Panc1 (cell line): ENCODE results near the gene SERPINE3.

Experiments
- CTCF ChIP-seq: fragments of 450-650 bp; IDR thresholded peaks from 2 replicates; pipeline ENCODE4 v1.5.1; 2017; ENCODE audit warnings: mild to moderate bottlenecking
- TCF7L2 ChIP-seq: IDR thresholded peaks from 2 replicates; pipeline ENCODE4 v1.6.1; 2011; ENCODE audit warnings: mild to moderate bottlenecking, low read depth, low read length, inconsistent platforms

DNA sequence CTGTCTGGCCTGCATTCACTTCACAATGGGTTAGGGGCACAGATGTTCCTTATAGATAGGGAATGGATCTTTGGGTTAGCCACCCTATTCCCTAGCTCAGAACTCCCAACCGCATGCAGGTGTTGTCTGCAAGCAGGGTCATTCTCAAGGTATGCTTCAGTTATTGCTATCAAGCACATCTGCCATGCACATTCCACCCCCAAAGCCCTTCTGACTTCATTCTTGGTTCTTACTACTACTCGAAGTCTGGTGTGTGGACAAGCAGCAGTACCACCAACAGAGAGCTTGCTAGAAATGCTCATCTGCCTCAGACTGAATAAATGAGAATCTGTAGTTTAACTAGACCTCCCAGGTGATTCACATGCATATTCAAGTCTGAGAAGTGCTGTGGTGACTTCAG is 31.3 kb downstream of the SERPINE3 start:
- no peak for TF ChIP-seq CTCF
- TF ChIP-seq TCF7L2: no peak
